Suprapubic skin (tissue), 4 donors: ENCODE measurements around the gene NAPG. TPM values are rescaled to one million over a fixed set of nuclear protein-coding genes. Genes with fewer than 3 reads are reported as not detected.
A peak's percentile ranks its signal among the peaks of the same experiment; 100 is the strongest.

ENCODE experiments used
- DNase-seq, 2 donors: peaks; one replicate each; pipeline ENCODE4 v3.0.0-alpha.2; 2019; ENCODE audit warnings: low spot score in 2 of 2
- H3K27ac ChIP-seq: fragments of 200-600 bp; sonication (generic); one replicate; pipeline ENCODE4 v1.5.1; 2019
- H3K27me3 ChIP-seq: fragments of 200-600 bp; sonication (generic); one replicate; pipeline ENCODE4 v1.5.1; 2019
- H3K36me3 ChIP-seq: fragments of 200-600 bp; sonication (generic); one replicate; pipeline ENCODE4 v1.5.1; 2019
- H3K4me1 ChIP-seq: fragments of 200-600 bp; sonication (generic); one replicate; pipeline ENCODE4 v1.5.1; 2019
- H3K4me3 ChIP-seq: fragments of 200-600 bp; sonication (generic); one replicate; pipeline ENCODE4 v1.5.1; 2019; ENCODE audit warnings: mild to moderate bottlenecking
- H3K9me3 ChIP-seq: fragments of 200-600 bp; sonication (generic); one replicate; pipeline ENCODE4 v1.5.1; 2019
- EP300 ChIP-seq: sonication (generic); formaldehyde crosslinking; IDR thresholded peaks from one replicate; pipeline ENCODE4 v1.6.1; 2017; ENCODE audit warnings: antibody characterized with exemption
- POLR2A ChIP-seq, 2 donors: fragments of 450-650 bp; IDR thresholded peaks; one replicate each; pipeline ENCODE4 v1.6.1; 2017; ENCODE audit warnings: antibody characterized with exemption in 2 of 2, mild to moderate bottlenecking in 2 of 2, moderate library complexity in 2 of 2
- POLR2AphosphoS5 ChIP-seq, 3 donors: sonication (generic); formaldehyde crosslinking; IDR thresholded peaks; one replicate each; pipeline ENCODE4 v1.6.1; 2017; ENCODE audit warnings: antibody characterized with exemption in 3 of 3
- WGBS: methylation state at CpG from one replicate; pipeline ENCODE4 v1.1.5; 2018; 5-methylcytosine and 5-hydroxymethylcytosine counted together
- total RNA-seq, 4 donors: library from RNA; depleted of rRNA; stranded (reverse); fragments of >200 nt; gene quantifications; one replicate each; pipeline ENCODE4 v1.1.0, GENCODE V29; 2016
- TF ChIP-seq, protein P1 (sequence below), 2 donors: fragments of 200-600 bp in 1 of 2; fragments of 450-650 bp in 1 of 2; sonication (generic) in 1 of 2; IDR thresholded peaks; one replicate each; pipeline ENCODE4 v1.5.1; 2016 to 2019; ENCODE audit warnings: antibody characterized with exemption in 2 of 2, mild to moderate bottlenecking in 1 of 2, moderate library complexity in 1 of 2

Gene NAPG
- total RNA-seq, 4 donors from 2014 or later = 28.8 to 40.1 (median 37.5) TPM

- Histone ChIP-seq H3K36me3 (no peaks in the 10 kb centered on the region), H3K27me3 (no peaks in the 10 kb centered on the region), H3K27ac (peak overlapping the region; percentile 59), H3K4me3 (no peak overlapping the region), H3K9me3 (no peaks in the 10 kb centered on the region), H3K4me1 (peaks cover 53% of the 10 kb centered on the region)
- DNase-seq = no peak
- 44% methylated on average over 2 of the region's 2 CpGs for WGBS
- TF ChIP-seq, protein P1, sequence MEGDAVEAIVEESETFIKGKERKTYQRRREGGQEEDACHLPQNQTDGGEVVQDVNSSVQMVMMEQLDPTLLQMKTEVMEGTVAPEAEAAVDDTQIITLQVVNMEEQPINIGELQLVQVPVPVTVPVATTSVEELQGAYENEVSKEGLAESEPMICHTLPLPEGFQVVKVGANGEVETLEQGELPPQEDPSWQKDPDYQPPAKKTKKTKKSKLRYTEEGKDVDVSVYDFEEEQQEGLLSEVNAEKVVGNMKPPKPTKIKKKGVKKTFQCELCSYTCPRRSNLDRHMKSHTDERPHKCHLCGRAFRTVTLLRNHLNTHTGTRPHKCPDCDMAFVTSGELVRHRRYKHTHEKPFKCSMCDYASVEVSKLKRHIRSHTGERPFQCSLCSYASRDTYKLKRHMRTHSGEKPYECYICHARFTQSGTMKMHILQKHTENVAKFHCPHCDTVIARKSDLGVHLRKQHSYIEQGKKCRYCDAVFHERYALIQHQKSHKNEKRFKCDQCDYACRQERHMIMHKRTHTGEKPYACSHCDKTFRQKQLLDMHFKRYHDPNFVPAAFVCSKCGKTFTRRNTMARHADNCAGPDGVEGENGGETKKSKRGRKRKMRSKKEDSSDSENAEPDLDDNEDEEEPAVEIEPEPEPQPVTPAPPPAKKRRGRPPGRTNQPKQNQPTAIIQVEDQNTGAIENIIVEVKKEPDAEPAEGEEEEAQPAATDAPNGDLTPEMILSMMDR (IDR thresholded peaks at IDR 0.05) = no peak
- TF ChIP-seq POLR2A (IDR thresholded peaks at IDR 0.05) (no peak), EP300 (no peak), POLR2AphosphoS5 (IDR thresholded peaks at IDR 0.05) (no peak)
These were observed 6.5 kb upstream of the NAPG start for GRCh38 chr18:10519366-10519765.

- WGBS = 19% methylated on average over 17 of the region's 17 CpGs
- peak in 2 of 3 donors; percentile 84 to 87 for TF ChIP-seq POLR2AphosphoS5 (IDR thresholded peaks at IDR 0.05)
- TF ChIP-seq, protein P1 (IDR thresholded peaks at IDR 0.05) = peak; percentile 67 to 83
- TF ChIP-seq POLR2A (IDR thresholded peaks at IDR 0.05) = no peak
- H3K27ac ChIP-seq = peak overlapping the region; percentile 59
These were observed 5.6 kb upstream of the NAPG start for GRCh38 chr18:10519999-10520935.

DNA sequence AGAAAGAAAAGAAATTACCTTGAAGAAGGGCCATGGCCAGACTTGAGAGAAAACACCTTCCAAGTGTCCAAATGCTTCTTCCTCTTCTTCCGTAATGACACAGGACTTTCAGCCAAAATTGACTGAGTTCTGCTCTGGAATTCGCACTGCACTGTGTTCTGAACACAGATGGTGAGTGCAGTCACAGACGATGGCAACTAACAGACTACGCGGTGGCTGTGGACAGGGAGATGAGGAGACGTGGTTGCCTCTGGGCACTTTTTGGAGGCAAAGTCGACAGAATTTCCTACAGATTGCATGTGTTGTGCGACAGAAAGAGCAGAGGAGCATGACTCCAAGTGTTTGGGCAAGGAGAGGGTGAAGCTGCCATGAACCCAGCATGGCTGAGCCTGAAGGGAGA is 4.3 kb upstream of the NAPG start:
- no peaks in the 10 kb centered on the region for H3K36me3 ChIP-seq
- DNase-seq = no peak
- no peak overlapping the region for H3K4me3 ChIP-seq
- no peaks in the 10 kb centered on the region for H3K27me3 ChIP-seq
- no peak overlapping the region for H3K27ac ChIP-seq
- H3K9me3 ChIP-seq = no peaks in the 10 kb centered on the region
- H3K4me1 ChIP-seq = peaks cover 40% of the 10 kb centered on the region
- WGBS = 72% methylated on average over 8 of the region's 8 CpGs
- TF ChIP-seq POLR2A (IDR thresholded peaks at IDR 0.05) = no peak
- no peak for TF ChIP-seq EP300
- TF ChIP-seq POLR2AphosphoS5 (IDR thresholded peaks at IDR 0.05) = no peak
- TF ChIP-seq, protein P1 (IDR thresholded peaks at IDR 0.05) = no peak

More at GRCh38 chr18:10519999-10520935, 5.6 kb upstream of the NAPG start:
- Histone ChIP-seq H3K4me1 (peaks cover 47% of the 10 kb centered on the region), H3K27me3 (no peaks in the 10 kb centered on the region), H3K4me3 (no peak overlapping the region), H3K9me3 (no peaks in the 10 kb centered on the region), H3K36me3 (no peaks in the 10 kb centered on the region)
- DNase-seq = peak; percentile 92

DNA sequence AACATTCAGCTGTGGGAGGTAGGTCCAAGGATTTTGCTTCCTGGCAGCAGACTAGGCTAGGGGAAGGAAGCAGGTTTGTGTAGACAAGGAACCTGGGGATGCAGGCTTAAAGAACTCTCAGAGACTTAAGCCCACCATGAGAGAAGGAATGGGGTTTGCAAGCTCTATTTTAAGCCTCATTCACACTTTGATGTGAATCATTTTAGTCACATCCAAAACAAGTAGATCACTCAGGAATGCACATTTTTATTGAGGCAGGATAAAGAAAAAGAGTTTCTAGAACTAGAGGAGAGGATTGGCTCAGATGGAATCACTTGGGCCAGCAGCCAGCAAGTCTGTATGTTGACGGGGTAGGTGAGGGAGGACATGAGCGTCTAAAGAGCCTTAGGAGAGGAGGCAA is 3.3 kb upstream of the NAPG start:
- WGBS = 90% methylated on average over 2 of the region's 2 CpGs

GRCh38 chr18:10523544-10523943 is 2.3 kb upstream of the NAPG start:
- no peaks in the 10 kb centered on the region for H3K9me3 ChIP-seq
- no peaks in the 10 kb centered on the region for H3K27me3 ChIP-seq
- no peak for DNase-seq
- H3K27ac ChIP-seq = no peak overlapping the region
- H3K4me3 ChIP-seq = no peak overlapping the region
- 86% methylated on average over 4 of the region's 4 CpGs for WGBS
- no peaks in the 10 kb centered on the region for H3K36me3 ChIP-seq
- TF ChIP-seq, protein P1 (IDR thresholded peaks at IDR 0.05) = no peak
- TF ChIP-seq EP300 (no peak), POLR2A (IDR thresholded peaks at IDR 0.05) (no peak), POLR2AphosphoS5 (IDR thresholded peaks at IDR 0.05) (no peak)
- peaks cover 46% of the 10 kb centered on the region for H3K4me1 ChIP-seq

More for the DNA sequence above, 3.3 kb upstream of the NAPG start:
- no peaks in the 10 kb centered on the region for H3K36me3 ChIP-seq
- no peaks in the 10 kb centered on the region for H3K27me3 ChIP-seq
- H3K4me3 ChIP-seq = no peak overlapping the region
- DNase-seq = no peak
- H3K27ac ChIP-seq = no peak overlapping the region
- TF ChIP-seq, protein P1 (IDR thresholded peaks at IDR 0.05) = no peak
- TF ChIP-seq POLR2A (IDR thresholded peaks at IDR 0.05) (no peak), EP300 (no peak), POLR2AphosphoS5 (IDR thresholded peaks at IDR 0.05) (no peak)
- H3K9me3 ChIP-seq = no peaks in the 10 kb centered on the region
- H3K4me1 ChIP-seq = peaks cover 43% of the 10 kb centered on the region
